ENCODE data around the gene MED9. TPM values are rescaled to one million over a fixed set of nuclear protein-coding genes. Genes with fewer than 3 reads are reported as not detected.

Gene MED9
- total and polyA plus RNA-seq, 8 donors, result 2.9 to 14.5 (median 11.7) TPM

DNA sequence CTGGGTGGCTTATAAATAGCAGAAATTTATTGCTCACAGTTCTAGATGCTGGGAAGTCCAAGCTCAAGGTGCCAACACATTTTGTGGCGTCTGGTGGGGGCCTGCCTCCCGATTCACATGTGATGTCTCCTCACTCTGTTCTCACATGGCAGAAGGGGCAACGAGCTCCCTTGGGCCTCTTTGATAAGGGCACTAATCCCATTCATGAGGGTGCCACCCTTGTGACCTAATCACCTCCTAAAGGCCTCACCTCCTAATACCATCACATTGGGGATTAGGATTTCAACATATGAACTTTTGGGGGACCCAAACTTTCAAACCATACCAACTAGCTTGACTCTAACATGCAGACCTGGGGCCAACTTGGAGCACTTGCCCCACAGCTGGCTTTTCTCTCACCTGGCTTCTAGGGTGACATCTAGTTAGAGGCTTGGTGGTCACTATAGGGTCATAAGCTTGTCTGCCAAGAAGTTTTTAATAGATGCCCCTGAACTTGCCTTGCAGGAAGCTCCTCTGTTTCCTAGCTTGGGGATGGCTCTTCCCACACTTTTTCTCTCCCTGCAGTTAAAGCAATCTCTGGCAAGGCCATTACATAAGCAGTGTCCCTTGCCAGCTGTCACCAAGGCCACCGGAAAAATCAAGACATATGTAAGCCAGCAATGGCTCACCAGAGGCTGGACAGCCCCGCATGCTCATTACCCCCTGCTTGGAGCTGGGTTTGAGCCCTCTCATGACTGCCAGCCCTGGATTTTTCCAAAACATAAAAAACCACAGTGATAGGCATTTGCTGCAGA lies 8.4 kb upstream of the MED9 start:
- Histone ChIP-seq H3K4me3 (no peak overlapping the region), H3K27me3 (peaks cover 0 to 51% (median 4%) of the 10 kb centered on the region in 3 donors), H3K27ac (no peak overlapping the region), H3K9me3 (no peaks in the 10 kb centered on the region), H3K36me3 (no peaks in the 10 kb centered on the region), H3K4me1 (no peaks in the 10 kb centered on the region)
- no peak for TF ChIP-seq POLR2A (IDR thresholded peaks at IDR 0.05)
- TF ChIP-seq, protein P1, sequence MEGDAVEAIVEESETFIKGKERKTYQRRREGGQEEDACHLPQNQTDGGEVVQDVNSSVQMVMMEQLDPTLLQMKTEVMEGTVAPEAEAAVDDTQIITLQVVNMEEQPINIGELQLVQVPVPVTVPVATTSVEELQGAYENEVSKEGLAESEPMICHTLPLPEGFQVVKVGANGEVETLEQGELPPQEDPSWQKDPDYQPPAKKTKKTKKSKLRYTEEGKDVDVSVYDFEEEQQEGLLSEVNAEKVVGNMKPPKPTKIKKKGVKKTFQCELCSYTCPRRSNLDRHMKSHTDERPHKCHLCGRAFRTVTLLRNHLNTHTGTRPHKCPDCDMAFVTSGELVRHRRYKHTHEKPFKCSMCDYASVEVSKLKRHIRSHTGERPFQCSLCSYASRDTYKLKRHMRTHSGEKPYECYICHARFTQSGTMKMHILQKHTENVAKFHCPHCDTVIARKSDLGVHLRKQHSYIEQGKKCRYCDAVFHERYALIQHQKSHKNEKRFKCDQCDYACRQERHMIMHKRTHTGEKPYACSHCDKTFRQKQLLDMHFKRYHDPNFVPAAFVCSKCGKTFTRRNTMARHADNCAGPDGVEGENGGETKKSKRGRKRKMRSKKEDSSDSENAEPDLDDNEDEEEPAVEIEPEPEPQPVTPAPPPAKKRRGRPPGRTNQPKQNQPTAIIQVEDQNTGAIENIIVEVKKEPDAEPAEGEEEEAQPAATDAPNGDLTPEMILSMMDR (IDR thresholded peaks at IDR 0.05), result no peak
- no peak for TF ChIP-seq EP300 (IDR thresholded peaks at IDR 0.05)
- TF ChIP-seq POLR2AphosphoS5 (IDR thresholded peaks at IDR 0.05), result no peak
- intact Hi-C loops (cut with DNase I; ENCODE audit: low total_unique reads), result no loop called here
- WGBS, 5 donors, result 73 to 87% (median 74%) methylated on average over 5 of the region's 5 CpGs
- no peak for DNase-seq

DNA sequence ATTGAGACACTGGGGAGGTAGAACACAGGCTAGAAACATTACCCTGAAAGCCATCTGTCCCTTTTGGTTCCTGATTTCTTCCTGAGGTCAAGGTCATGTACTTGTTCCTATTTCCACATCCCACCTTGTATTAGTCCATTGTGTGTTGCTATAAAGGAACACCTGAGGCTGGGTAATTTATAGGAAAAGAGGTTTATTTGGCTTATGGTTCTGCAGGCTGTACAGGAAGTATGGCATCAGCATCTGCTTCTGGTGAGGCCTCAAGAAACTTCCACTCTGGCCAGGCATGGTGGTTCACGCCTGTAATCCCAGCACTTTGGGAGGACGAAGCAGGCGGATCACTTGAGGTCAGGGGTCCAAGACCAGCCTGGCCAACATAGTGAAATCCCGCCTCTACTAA lies 7.4 kb upstream of the MED9 start:
- 95 to 98% (median 96%) methylated on average over 4 of the region's 4 CpGs for WGBS, 5 donors
- H3K36me3 ChIP-seq, result no peaks in the 10 kb centered on the region
- no peak overlapping the region for H3K4me3 ChIP-seq
- no peak overlapping the region for H3K27ac ChIP-seq
- intact Hi-C loops (cut with DNase I; ENCODE audit: low total_unique reads), result no loop called here
- TF ChIP-seq EP300 (IDR thresholded peaks at IDR 0.05) (no peak), POLR2AphosphoS5 (IDR thresholded peaks at IDR 0.05) (no peak), POLR2A (IDR thresholded peaks at IDR 0.05) (no peak)
- TF ChIP-seq, protein P1 (IDR thresholded peaks at IDR 0.05), result no peak
- DNase-seq, result no peak
- no peaks in the 10 kb centered on the region for H3K9me3 ChIP-seq
- H3K4me1 ChIP-seq, result no peaks in the 10 kb centered on the region
- H3K27me3 ChIP-seq, result peaks cover 0 to 51% (median 4%) of the 10 kb centered on the region in 3 donors

DNA sequence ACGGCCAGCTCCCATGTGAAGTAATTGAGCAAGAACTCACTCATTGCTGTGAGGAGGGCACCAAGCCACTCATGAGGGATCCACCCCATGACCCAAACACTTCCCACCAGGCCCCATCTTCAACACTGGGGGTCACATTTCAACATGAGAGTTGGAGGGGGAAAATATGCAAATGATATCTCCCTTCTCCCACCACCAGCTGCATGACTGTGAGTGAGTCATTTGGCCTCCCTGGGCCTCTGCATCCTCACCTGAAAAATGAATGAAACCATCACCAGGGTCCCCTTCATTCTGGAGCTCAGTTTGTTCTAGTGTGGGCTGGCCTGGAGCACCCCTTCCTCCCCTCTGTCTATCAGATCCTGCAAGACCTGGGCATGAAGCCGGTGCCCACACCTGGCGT lies 6.8 kb upstream of the MED9 start:
- no peak overlapping the region for H3K4me3 ChIP-seq
- no peak overlapping the region for H3K27ac ChIP-seq
- no peaks in the 10 kb centered on the region for H3K4me1 ChIP-seq
- H3K36me3 ChIP-seq, result no peaks in the 10 kb centered on the region
- 89 to 98% (median 94%) methylated on average over 2 to 3 of the region's 3 CpGs for WGBS, 5 donors
- no peak for DNase-seq
- intact Hi-C loops (cut with DNase I; ENCODE audit: low total_unique reads), result no loop called here
- TF ChIP-seq POLR2A (IDR thresholded peaks at IDR 0.05), result no peak
- TF ChIP-seq, protein P1 (IDR thresholded peaks at IDR 0.05), result no peak
- no peak for TF ChIP-seq POLR2AphosphoS5 (IDR thresholded peaks at IDR 0.05)
- no peak for TF ChIP-seq EP300 (IDR thresholded peaks at IDR 0.05)
- H3K9me3 ChIP-seq, result no peaks in the 10 kb centered on the region
- peaks cover 0 to 51% (median 4%) of the 10 kb centered on the region in 3 donors for H3K27me3 ChIP-seq

DNA sequence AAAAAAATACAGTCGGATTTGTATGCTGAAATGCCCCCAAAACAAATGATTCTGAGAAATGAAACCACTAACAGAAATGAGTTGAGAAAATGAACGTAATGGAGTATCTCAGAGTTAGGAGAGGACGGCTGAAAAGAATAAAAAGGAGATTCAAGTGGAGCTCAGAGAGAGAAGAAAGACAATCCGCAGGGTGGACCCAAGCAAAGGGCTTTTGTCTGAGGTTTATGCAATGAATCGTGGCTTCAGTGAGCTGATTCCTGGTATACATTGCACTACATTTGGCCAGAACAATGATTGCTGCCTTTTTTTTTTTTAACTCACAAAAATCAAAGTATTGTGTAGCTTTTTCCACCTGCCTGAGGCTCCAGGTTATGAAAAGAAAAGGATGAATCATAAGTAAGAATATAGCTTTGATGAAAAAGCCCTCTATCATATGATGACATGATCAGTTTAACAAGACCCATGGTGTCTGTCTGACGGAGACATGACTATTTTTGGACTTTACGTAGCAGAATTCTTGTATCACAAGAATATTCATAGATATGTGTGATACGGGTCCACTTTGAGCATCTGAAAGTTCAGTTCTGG lies 4.4 kb upstream of the MED9 start:
- Histone ChIP-seq H3K4me1 (peaks cover 2 to 11% (median 6%) of the 10 kb centered on the region in 4 donors), H3K36me3 (no peaks in the 10 kb centered on the region), H3K4me3 (no peak overlapping the region), H3K9me3 (no peaks in the 10 kb centered on the region), H3K27me3 (peaks cover 0 to 34% (median 4%) of the 10 kb centered on the region in 3 donors), H3K27ac (no peak overlapping the region)
- intact Hi-C loops (cut with DNase I; ENCODE audit: low total_unique reads), result no loop called here
- DNase-seq, result no peak
- WGBS, 5 donors, result 49 to 63% (median 56%) methylated on average over 8 of the region's 8 CpGs
- TF ChIP-seq POLR2A (IDR thresholded peaks at IDR 0.05), result no peak
- TF ChIP-seq, protein P1 (IDR thresholded peaks at IDR 0.05), result no peak
- no peak for TF ChIP-seq EP300 (IDR thresholded peaks at IDR 0.05)
- no peak for TF ChIP-seq POLR2AphosphoS5 (IDR thresholded peaks at IDR 0.05)
